Activated CD8-positive, alpha-beta T cell treated with anti-CD3 and anti-CD28 coated beads, Interleukin-2, amount 10 ng/mL, durations not matched to agents 7 days and 5 days (primary cell): ENCODE data around the gene ZC3H14. TPM values are rescaled to one million over a fixed set of nuclear protein-coding genes. Genes with fewer than 3 reads are reported as not detected.

Experiments
- ATAC-seq: fragments of 150-1000 bp; cut with Tn5 transposase; one replicate; pipeline ENCODE4 v1.10.0; 2021; ENCODE audit warnings: moderate library complexity
- CTCF ChIA-PET: fragments of 350-600 bp; sonication (Branson Sonifier 250); formaldehyde crosslinking; loops from one replicate; lab custom pipeline; 2021; ENCODE audit warnings: antibody characterized with exemption; lab: Charles Lee
- POLR2A ChIA-PET: fragments of 350-600 bp; sonication (Branson Sonifier 250); formaldehyde crosslinking; loops from one replicate; lab custom pipeline; 2021; ENCODE audit warnings: antibody characterized with exemption; lab: Charles Lee
- DNase-seq: peaks from one replicate; pipeline ENCODE4 v3.0.0-alpha.2; 2020
- H3K27ac Mint-ChIP-seq: one replicate; pipeline ENCODE4 v1.8.0; 2021; ENCODE audit warnings: mild to moderate bottlenecking, mixed read lengths
- H3K27me3 Mint-ChIP-seq: one replicate; pipeline ENCODE4 v1.8.0; 2021; ENCODE audit warnings: low read depth, mixed read lengths
- H3K36me3 Mint-ChIP-seq: one replicate; pipeline ENCODE4 v1.8.0; 2021; ENCODE audit warnings: low read depth, mixed read lengths
- H3K4me1 Mint-ChIP-seq: one replicate; pipeline ENCODE4 v1.8.0; 2021; ENCODE audit warnings: low read depth, mixed read lengths
- H3K4me3 Mint-ChIP-seq: one replicate; pipeline ENCODE4 v1.8.0; 2021; ENCODE audit warnings: mild to moderate bottlenecking, mixed read lengths
- H3K9me3 Mint-ChIP-seq: one replicate; pipeline ENCODE4 v1.8.0; 2022; ENCODE audit warnings: mixed read lengths; ENCODE audit not compliant: insufficient read depth
- total RNA-seq, 2 experiments: library from RNA; stranded (reverse); gene quantifications; one replicate each; pipeline ENCODE4 v1.2.3, GENCODE V29; 2021

Gene ZC3H14
- total RNA-seq, 2 experiments from 2014 or later = 39.6 to 42.4 TPM

DNA sequence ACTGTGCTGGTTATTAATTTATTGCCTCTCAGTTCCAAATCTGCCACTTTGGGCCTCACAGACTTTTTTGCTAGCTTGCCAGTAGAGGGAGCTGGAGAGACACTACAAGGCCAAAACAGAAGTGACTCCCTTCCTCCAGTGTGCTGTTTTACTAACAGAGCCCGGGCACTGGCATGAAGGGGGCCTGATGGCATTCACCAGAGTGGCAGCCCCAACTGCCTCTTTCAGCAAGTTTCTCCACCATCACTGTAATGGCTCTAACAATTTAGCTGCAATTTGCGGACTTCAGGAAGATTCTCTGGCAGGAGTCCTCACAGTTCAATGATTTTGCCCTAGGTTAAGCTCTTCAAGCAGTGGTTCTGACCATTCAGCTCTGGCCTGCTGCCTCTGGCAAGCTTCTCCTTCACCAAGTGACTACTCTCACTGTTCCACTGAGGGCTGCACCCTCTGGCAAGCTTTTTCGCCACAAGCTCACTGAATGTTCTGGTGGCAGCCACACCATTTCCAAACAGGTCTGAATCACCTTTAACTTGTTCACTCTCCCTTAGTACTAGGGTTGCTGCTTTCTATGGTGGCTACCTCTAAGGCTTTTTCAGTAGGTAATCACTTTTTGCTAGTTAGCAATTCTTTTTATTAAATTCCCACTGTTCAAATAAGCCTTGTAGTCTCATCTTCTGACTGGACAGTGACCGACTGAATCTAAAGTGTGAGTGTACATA is 104.9 kb downstream of the ZC3H14 start:
- DNase-seq (peak; percentile 64), ATAC-seq (peak; percentile 86)
- CTCF ChIA-PET = interaction anchor here (0.7 to 3.4 kb wide), 28 partner anchors 10 to 1269 kb away, joined by 3 to 20 read pairs (median 4); partner anchors contain the start of genes EML5 and TTC8
- Mint-ChIP-seq H3K27me3 (no peaks in the 10 kb centered on the region), H3K27ac (no peak overlapping the region), H3K36me3 (no peaks in the 10 kb centered on the region), H3K9me3 (peaks cover 6% of the 10 kb centered on the region), H3K4me1 (no peaks in the 10 kb centered on the region), H3K4me3 (no peak overlapping the region)
- POLR2A ChIA-PET = interaction anchor here (0.6 kb wide), 1 partner anchor 106 kb away, joined by 3 read pairs; no protein-coding TSS in a partner anchor

GRCh38 chr14:88668448-88669116 is 105.7 kb downstream of the ZC3H14 start:
- ChIA-PET CTCF (interaction anchor here (0.6 to 3.4 kb wide), 11 partner anchors 9 to 723 kb away, joined by 3 to 20 read pairs (median 5); partner anchors contain the start of genes EML5 and TTC8), POLR2A (no interaction called here)
- Mint-ChIP-seq H3K4me1 (no peaks in the 10 kb centered on the region), H3K9me3 (peaks cover 6% of the 10 kb centered on the region), H3K27ac (no peak overlapping the region), H3K4me3 (no peak overlapping the region), H3K36me3 (peaks cover 1% of the 10 kb centered on the region), H3K27me3 (no peaks in the 10 kb centered on the region)
- ATAC-seq (no peak), DNase-seq (no peak)

DNA sequence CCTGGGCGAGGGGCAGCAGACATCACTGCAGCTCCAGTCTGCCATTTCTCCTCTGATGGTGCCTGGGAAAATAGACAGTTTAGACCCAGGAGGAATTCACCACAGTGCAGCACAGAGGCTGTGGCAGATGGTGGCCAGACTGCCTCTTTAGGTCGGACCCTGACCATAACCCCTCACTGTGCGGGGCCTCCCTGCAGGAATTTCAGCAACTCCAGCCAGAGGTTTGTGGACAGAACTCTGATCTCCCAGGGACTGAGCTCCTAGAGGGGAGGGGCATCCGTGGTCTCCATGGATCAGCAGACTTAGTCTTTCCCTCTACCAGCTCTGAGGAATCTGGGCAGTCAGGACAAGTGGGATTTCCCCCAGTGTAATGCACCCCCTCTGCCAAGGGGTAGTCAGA is 106.5 kb downstream of the ZC3H14 start:
- no peak for DNase-seq
- H3K36me3 Mint-ChIP-seq = peaks cover 1% of the 10 kb centered on the region
- no peaks in the 10 kb centered on the region for H3K27me3 Mint-ChIP-seq
- H3K4me1 Mint-ChIP-seq = no peaks in the 10 kb centered on the region
- CTCF ChIA-PET = interaction anchor here (0.8 to 3.4 kb wide), 3 partner anchors 9 to 36 kb away, joined by 3 to 20 read pairs (median 4); no protein-coding TSS in a partner anchor
- no peak for ATAC-seq
- H3K27ac Mint-ChIP-seq = no peak overlapping the region
- no peak overlapping the region for H3K4me3 Mint-ChIP-seq
- POLR2A ChIA-PET = no interaction called here
- peaks cover 6% of the 10 kb centered on the region for H3K9me3 Mint-ChIP-seq

Other genes starting within 250 kb of the ZC3H14 start
- gene KCNK10, start 239.8 kb upstream of the ZC3H14 start, total RNA-seq = not detected
- 1 to 10 TPM; 3.3 to 4.3 TPM for gene SPATA7, start 177.4 kb upstream of the ZC3H14 start, total RNA-seq
- gene PTPN21, start 8.0 kb upstream of the ZC3H14 start, total RNA-seq = under 1 TPM in 1 of 2 experiments, not detected in 1; 0.08 TPM
- gene EML5, start 229.9 kb downstream of the ZC3H14 start, total RNA-seq = 1 to 10 TPM; 1.7 to 2.1 TPM